Measurements from ENCODE around the gene PLXNC1.

Gene PLXNC1

DNA sequence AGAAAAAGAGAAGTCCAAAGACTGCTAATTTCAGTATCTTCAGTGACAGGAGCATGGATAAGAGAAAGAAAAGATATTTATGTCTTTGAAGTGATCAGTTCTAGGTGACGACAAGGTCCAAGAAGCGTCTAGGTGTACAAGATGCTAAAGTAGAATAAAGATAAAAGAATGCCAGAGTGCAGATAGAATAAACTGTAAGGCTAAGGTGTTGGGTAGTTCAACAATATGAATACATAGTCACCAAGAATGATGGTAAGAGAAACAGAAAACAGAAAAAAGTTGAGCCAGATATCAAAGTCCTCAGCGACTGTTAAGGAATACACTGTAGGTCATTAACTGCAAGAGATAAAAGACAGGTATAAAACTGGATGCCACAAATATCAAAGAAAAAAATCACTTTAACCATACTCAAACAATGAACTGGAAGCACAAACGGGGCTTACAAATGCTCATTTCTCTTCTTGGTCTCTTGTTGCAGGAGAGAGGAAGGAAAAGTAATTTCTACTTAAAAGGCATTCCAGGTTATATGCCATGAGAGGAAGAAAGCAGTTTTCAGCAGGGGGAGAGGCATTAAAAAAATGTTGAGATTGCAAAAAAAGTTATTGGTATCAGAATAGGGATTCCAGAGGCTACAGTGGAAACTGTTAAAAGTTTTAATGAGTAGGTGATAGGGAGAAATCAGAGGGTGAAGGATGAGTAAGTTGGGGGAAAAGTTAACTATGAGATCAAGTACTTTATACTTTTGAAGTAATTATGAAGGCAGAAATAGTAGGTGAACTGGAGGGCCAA, 189.8 kb downstream of the PLXNC1 start:
- DNase-seq = no peak
- intact Hi-C loops (cut with DNase I) = no loop called here

DNA sequence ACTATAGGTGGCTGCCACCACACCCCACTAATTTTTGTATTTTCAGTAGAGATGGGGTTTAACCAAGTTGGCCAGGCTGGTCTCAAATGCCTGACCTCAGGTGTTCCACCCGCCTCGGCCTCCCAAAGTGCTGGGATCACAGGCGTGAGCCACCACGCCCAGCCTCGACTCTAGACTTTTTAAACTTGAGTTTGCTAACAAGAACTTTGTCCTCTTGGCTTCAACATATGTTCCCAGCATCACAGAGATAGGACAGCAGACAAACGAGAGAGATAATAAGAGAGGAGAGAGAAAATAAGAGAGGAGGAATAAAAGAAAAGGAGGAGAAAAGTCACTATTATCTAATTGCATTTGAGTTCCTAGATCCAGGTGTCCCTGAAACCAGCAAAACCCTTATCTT, 192.2 kb downstream of the PLXNC1 start:
- no peak for DNase-seq

DNA sequence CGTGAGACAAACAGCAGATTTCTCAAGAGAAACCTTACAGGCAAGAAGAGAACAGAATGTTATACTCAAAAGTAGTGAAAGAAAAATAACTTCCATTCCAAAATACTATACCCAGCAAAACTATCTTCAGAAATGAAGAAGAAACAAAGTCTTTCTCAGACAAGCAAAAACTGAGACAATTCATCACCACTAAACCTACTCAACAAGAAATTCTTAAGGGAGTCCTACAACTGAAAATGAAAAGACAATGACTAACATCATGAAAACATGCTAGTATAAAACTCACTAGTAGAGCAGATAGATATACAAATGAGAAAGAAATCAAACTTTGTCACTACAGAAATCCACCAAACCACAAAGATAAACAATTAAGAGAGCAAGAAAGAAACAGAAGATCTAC, 204.8 kb downstream of the PLXNC1 start:
- intact Hi-C loops (cut with DNase I) = no loop called here
- no peak for DNase-seq

More for the DNA sequence above, 192.2 kb downstream of the PLXNC1 start:
- intact Hi-C loops (cut with DNase I) = no loop called here

Measured in head of caudate nucleus (tissue), 42 donors.